GM12878 (cell line): ENCODE data around the gene SPATA2. TPM values are rescaled to one million over a fixed set of nuclear protein-coding genes. Genes with fewer than 3 reads are reported as not detected.
A peak's percentile ranks its signal among the peaks of the same experiment; 100 is the strongest.

Source experiments
- ATAC-seq: fragments of 200-7000 bp; cut with Tn5 transposase; 3 replicates; pipeline ENCODE4 v1.9.1; 2020; ENCODE audit warnings: mild to moderate bottlenecking, moderate library complexity
- BruUV-seq: library from RNA; stranded (reverse); fragments of 400-500 nt; replicated peaks from 2 replicates; lab custom pipeline; 2021; lab: Mats Ljungman, UMichigan
- CTCF ChIA-PET: fragments of 300-600 bp; sonication (Branson Sonifier 250); formaldehyde crosslinking; extraction: SDS; loops from one replicate; lab custom pipeline; 2021; ENCODE audit warnings: inconsistent platforms; lab: Yijun Ruan, JAX
- POLR2A ChIA-PET: fragments of 350-600 bp; formaldehyde crosslinking; extraction: SDS; loops from one replicate; lab custom pipeline; 2021; ENCODE audit warnings: inconsistent platforms; lab: Charles Lee
- RAD21 ChIA-PET: fragments of 300-600 bp; sonication (Branson Sonifier 250); formaldehyde crosslinking; loops from one replicate; lab custom pipeline; 2023; ENCODE audit warnings: antibody characterized with exemption; ENCODE audit not compliant: unreplicated experiment; lab: Charles Lee
- SMC1A ChIA-PET: fragments of 300-600 bp; sonication (Branson Sonifier 250); formaldehyde crosslinking; loops from one replicate; lab custom pipeline; 2023; ENCODE audit not compliant: unreplicated experiment, uncharacterized antibody; lab: Charles Lee
- DNase-seq: peaks from one replicate; pipeline ENCODE4 v3.0.0-alpha.2; 2011; ENCODE audit warnings: low read depth, low spot score
- FAIRE-seq: peaks from 3 replicates; lab custom pipeline; 2011; peaks lifted over from hg19 to GRCh38; lab: Jason Lieb, UNC
- H2AFZ ChIP-seq: 2 replicates; pipeline ENCODE4 v1.6.0; 2011; ENCODE audit warnings: low read depth, low read length, control low read depth; ENCODE audit not compliant: control insufficient read depth
- H3K27ac ChIP-seq: 2 replicates; pipeline ENCODE4 v1.5.1; 2011; ENCODE audit warnings: control low read depth; ENCODE audit not compliant: control insufficient read depth, insufficient read depth
- H3K27me3 ChIP-seq, 2 experiments: replicated peaks in 1 of 2; 2 replicates each; pipeline versions ENCODE4 v1.6.0 to v1.6.1; 2011; ENCODE audit warnings: low read length in 1 of 2; ENCODE audit not compliant: control insufficient read depth in 2 of 2, insufficient read depth in 2 of 2
- H3K36me3 ChIP-seq, 2 experiments: 2 replicates each; pipeline ENCODE4 v1.5.1; 2011; ENCODE audit warnings: low read length in 1 of 2; ENCODE audit not compliant: control insufficient read depth in 2 of 2, insufficient read depth in 2 of 2
- H3K4me1 ChIP-seq: 2 replicates; pipeline ENCODE4 v1.6.1; 2011; ENCODE audit warnings: mild to moderate bottlenecking, low read length, moderate library complexity, mixed read lengths; ENCODE audit not compliant: control insufficient read depth, insufficient read depth
- H3K4me2 ChIP-seq: 2 replicates; pipeline ENCODE4 v1.6.0; 2011; ENCODE audit warnings: control low read depth; ENCODE audit not compliant: control insufficient read depth, insufficient read depth
- H3K4me3 ChIP-seq: fragments of 200-600 bp; sonication (generic); 2 replicates; pipeline ENCODE4 v1.5.1; 2016
- H3K79me2 ChIP-seq: 2 replicates; pipeline ENCODE4 v1.6.0; 2011; ENCODE audit warnings: low read length; ENCODE audit not compliant: control insufficient read depth, insufficient read depth
- H3K9ac ChIP-seq: 2 replicates; pipeline ENCODE4 v1.8.0; 2011; ENCODE audit warnings: low read length, control low read depth, mixed read lengths; ENCODE audit not compliant: control insufficient read depth, insufficient read depth
- H3K9me3 ChIP-seq: replicated peaks from 3 replicates; pipeline ENCODE4 v1.5.1; 2011; ENCODE audit warnings: mild to moderate bottlenecking, low read length; ENCODE audit not compliant: control insufficient read depth, insufficient read depth
- H4K20me1 ChIP-seq: 2 replicates; pipeline ENCODE4 v1.6.0; 2011; ENCODE audit not compliant: control insufficient read depth, insufficient read depth
- BHLHE40 ChIP-seq, 2 experiments: fragments of 450-650 bp in 1 of 2; IDR thresholded peaks; 2 replicates each; pipeline ENCODE4 v1.6.1; 2011 to 2017; ENCODE audit warnings: low read depth in 2 of 2, borderline replicate concordance in 1 of 2, improper control_type of control experiment in 1 of 2, low read length in 1 of 2, mild to moderate bottlenecking in 1 of 2
- CBFB ChIP-seq: IDR thresholded peaks from 2 replicates; pipeline ENCODE4 v1.6.1; 2016; ENCODE audit warnings: antibody characterized with exemption, low read depth
- EP300 ChIP-seq, 2 experiments: fragments of 150-350 bp in 1 of 2; IDR thresholded peaks; 2 replicates each; pipeline ENCODE4 v1.6.1; 2011 to 2012; ENCODE audit warnings: low read depth in 2 of 2, low read length in 2 of 2, borderline replicate concordance in 1 of 2, improper control_type of control experiment in 1 of 2, inconsistent platforms in 1 of 2; ENCODE audit not compliant: control insufficient read depth in 1 of 2
- ESRRA ChIP-seq: IDR thresholded peaks from 2 replicates; pipeline ENCODE4 v1.6.1; 2012; ENCODE audit warnings: mild to moderate bottlenecking, low read length, improper control_type of control experiment
- SIX5 ChIP-seq: IDR thresholded peaks from 2 replicates; pipeline ENCODE4 v1.6.1; 2011; ENCODE audit warnings: mild to moderate bottlenecking, low read depth, low read length, moderate library complexity; ENCODE audit not compliant: severe bottlenecking
- SMAD5 ChIP-seq: IDR thresholded peaks from 2 replicates; pipeline ENCODE4 v1.6.1; 2016; ENCODE audit warnings: antibody characterized with exemption, low read depth
- SRF ChIP-seq, 2 experiments: IDR thresholded peaks; 2 replicates each; pipeline ENCODE4 v1.6.1; 2011; ENCODE audit warnings: low read depth in 2 of 2, low read length in 2 of 2, mild to moderate bottlenecking in 1 of 2, moderate library complexity in 1 of 2
- STAT3 ChIP-seq: IDR thresholded peaks from 2 replicates; pipeline ENCODE4 v1.6.1; 2011; ENCODE audit warnings: low read depth, low read length, improper control_type of control experiment
- ZNF24 ChIP-seq: fragments of 450-650 bp; IDR thresholded peaks from 2 replicates; pipeline ENCODE4 v1.6.1; 2017; ENCODE audit warnings: antibody characterized with exemption, mild to moderate bottlenecking
- WGBS: methylation state at CpG from one replicate; pipeline ENCODE4 v1.1.6; 2016; ENCODE audit warnings: low lambda C conversion rate; ENCODE audit not compliant: insufficient replicate concordance, insufficient coverage; ENCODE audit errors: missing lambda C conversion rate; 5-methylcytosine and 5-hydroxymethylcytosine counted together
- in situ Hi-C: fragments of 300-500 bp; cut with MboI; formaldehyde crosslinking; loops from 9 replicates; pipeline ENCODE4 v1.14.3; 2018; ENCODE audit warnings: mixed read lengths
- intact Hi-C: fragments of 100-400 bp; cut with micrococcal nuclease; formaldehyde crosslinking; loops from one replicate; pipeline ENCODE4 v1.14.2; 2022; ENCODE audit not compliant: unreplicated experiment
- polyA plus RNA-seq, 11 experiments: library from polyadenylated mRNA; depleted of rRNA in 4 of 11; unstranded in 6 of 11; stranded (reverse) in 5 of 11; fragments of >200 nt; fragmentation: Nextera tagmentation in 4 of 11; fragmentation: Illumina TruSeq in 1 of 11; extraction: Ambion mirVana in 4 of 11; extraction: Trizol in 1 of 11; gene quantifications; 1 replicate in 1 of 11; 2 replicates in 10 of 11; pipeline versions ENCODE4 v1.2.1 to v1.2.3, GENCODE V29; 2011 to 2016; ENCODE audit warnings: inconsistent platforms in 2 of 11, missing spikeins in 2 of 11, low read depth in 1 of 11
- total RNA-seq, 4 experiments: library from RNA; depleted of rRNA in 3 of 4; stranded (reverse); fragments of >200 nt in 3 of 4; fragmentation: Illumina TruSeq in 1 of 4; extraction: Trizol in 1 of 4; gene quantifications; 2 replicates each; pipeline versions ENCODE4 v1.2.1 to v1.2.3, GENCODE V29; 2013 to 2021
- TF ChIP-seq, protein P1 (sequence below): IDR thresholded peaks from 2 replicates; pipeline ENCODE4 v1.6.1; 2012; ENCODE audit warnings: mild to moderate bottlenecking, low read depth, low read length
- TF ChIP-seq, protein P2 (sequence below): fragments of 450-650 bp; formaldehyde crosslinking; IDR thresholded peaks from 2 replicates; pipeline ENCODE4 v1.4.0; 2020; ENCODE audit warnings: mild to moderate bottlenecking, moderate library complexity

Gene SPATA2
- total and polyA plus RNA-seq, 10 of the 15 experiments (the other 5 are each of a cell fraction or from before 2014, with no cell fraction given) = 0.93 to 11.7 (median 5.6) TPM

DNA sequence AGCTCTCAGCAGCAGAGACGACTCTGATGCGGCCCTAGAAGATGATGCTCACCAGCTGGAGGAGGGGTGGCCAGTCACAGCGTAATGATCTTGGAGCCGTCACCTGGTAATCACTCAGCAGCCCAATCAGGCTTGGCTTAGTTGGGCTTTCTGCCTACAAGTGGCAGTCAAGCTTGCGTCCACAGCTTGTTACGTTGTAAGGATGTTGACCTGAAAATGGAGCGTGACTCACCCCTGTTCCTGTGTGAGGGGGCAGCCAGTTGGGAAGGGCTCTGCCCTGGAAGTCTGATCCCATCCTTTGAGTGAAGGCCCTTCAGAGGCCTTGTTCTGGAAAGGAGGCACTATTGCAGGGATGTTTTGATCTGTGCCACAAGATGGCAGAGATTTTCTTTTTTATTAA, 49.8 kb downstream of the SPATA2 start:
- Histone ChIP-seq H3K79me2 (no peaks in the 10 kb centered on the region), H3K27ac (peak overlapping the region; percentile 84), H3K36me3 (peaks cover 4 to 6% of the 10 kb centered on the region in 2 experiments; a peak in 3 of 4 replicates), H3K9me3 (no peaks in the 10 kb centered on the region), H4K20me1 (no peaks in the 10 kb centered on the region), H3K9ac (no peak overlapping the region; the same call in 1 of the 2 replicates), H3K4me1 (peaks cover 19% of the 10 kb centered on the region), H3K4me3 (no peak overlapping the region), H3K27me3 (no peaks in the 10 kb centered on the region), H3K4me2 (peak overlapping the region; percentile 18; the same call in 1 of the 2 replicates), H2AFZ (no peak overlapping the region)
- no TSS peak for BruUV-seq
- WGBS = 49% methylated on average over 7 of the region's 7 CpGs
- no peak for TF ChIP-seq ESRRA
- no peak for TF ChIP-seq SMAD5
- no peak for TF ChIP-seq SRF (IDR thresholded peaks at IDR 0.05; ENCODE audit: low read depth in 2 of 2, low read length in 2 of 2)
- no peak for TF ChIP-seq CBFB
- TF ChIP-seq ZNF24 = no peak
- TF ChIP-seq EP300 (IDR thresholded peaks at IDR 0.05; ENCODE audit: borderline replicate concordance in 1 of 2, control insufficient read depth in 1 of 2, low read depth in 2 of 2, low read length in 2 of 2) = no peak
- no peak for TF ChIP-seq STAT3
- TF ChIP-seq, protein P1, sequence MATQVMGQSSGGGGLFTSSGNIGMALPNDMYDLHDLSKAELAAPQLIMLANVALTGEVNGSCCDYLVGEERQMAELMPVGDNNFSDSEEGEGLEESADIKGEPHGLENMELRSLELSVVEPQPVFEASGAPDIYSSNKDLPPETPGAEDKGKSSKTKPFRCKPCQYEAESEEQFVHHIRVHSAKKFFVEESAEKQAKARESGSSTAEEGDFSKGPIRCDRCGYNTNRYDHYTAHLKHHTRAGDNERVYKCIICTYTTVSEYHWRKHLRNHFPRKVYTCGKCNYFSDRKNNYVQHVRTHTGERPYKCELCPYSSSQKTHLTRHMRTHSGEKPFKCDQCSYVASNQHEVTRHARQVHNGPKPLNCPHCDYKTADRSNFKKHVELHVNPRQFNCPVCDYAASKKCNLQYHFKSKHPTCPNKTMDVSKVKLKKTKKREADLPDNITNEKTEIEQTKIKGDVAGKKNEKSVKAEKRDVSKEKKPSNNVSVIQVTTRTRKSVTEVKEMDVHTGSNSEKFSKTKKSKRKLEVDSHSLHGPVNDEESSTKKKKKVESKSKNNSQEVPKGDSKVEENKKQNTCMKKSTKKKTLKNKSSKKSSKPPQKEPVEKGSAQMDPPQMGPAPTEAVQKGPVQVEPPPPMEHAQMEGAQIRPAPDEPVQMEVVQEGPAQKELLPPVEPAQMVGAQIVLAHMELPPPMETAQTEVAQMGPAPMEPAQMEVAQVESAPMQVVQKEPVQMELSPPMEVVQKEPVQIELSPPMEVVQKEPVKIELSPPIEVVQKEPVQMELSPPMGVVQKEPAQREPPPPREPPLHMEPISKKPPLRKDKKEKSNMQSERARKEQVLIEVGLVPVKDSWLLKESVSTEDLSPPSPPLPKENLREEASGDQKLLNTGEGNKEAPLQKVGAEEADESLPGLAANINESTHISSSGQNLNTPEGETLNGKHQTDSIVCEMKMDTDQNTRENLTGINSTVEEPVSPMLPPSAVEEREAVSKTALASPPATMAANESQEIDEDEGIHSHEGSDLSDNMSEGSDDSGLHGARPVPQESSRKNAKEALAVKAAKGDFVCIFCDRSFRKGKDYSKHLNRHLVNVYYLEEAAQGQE = no peak
- no peak for TF ChIP-seq SIX5
- TF ChIP-seq BHLHE40 (IDR thresholded peaks at IDR 0.05; ENCODE audit: borderline replicate concordance in 1 of 2, low read depth in 2 of 2, low read length in 1 of 2) = no peak
- TF ChIP-seq, protein P2, sequence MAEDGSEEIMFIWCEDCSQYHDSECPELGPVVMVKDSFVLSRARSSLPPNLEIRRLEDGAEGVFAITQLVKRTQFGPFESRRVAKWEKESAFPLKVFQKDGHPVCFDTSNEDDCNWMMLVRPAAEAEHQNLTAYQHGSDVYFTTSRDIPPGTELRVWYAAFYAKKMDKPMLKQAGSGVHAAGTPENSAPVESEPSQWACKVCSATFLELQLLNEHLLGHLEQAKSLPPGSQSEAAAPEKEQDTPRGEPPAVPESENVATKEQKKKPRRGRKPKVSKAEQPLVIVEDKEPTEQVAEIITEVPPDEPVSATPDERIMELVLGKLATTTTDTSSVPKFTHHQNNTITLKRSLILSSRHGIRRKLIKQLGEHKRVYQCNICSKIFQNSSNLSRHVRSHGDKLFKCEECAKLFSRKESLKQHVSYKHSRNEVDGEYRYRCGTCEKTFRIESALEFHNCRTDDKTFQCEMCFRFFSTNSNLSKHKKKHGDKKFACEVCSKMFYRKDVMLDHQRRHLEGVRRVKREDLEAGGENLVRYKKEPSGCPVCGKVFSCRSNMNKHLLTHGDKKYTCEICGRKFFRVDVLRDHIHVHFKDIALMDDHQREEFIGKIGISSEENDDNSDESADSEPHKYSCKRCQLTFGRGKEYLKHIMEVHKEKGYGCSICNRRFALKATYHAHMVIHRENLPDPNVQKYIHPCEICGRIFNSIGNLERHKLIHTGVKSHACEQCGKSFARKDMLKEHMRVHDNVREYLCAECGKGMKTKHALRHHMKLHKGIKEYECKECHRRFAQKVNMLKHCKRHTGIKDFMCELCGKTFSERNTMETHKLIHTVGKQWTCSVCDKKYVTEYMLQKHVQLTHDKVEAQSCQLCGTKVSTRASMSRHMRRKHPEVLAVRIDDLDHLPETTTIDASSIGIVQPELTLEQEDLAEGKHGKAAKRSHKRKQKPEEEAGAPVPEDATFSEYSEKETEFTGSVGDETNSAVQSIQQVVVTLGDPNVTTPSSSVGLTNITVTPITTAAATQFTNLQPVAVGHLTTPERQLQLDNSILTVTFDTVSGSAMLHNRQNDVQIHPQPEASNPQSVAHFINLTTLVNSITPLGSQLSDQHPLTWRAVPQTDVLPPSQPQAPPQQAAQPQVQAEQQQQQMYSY (CRISPR knock-in tag) = no peak
- intact Hi-C loops (no loop called here), in situ Hi-C loops (loop anchor here (25.0 kb wide), 1 partner anchor 528 kb away; no protein-coding TSS in a partner anchor)
- CTCF ChIA-PET = no interaction called here
- no peak for ATAC-seq
- no peak for DNase-seq
- SMC1A ChIA-PET = no interaction called here
- POLR2A ChIA-PET = interaction anchor here (0.5 kb wide), 1 partner anchor 13 kb away, joined by 3 read pairs; no protein-coding TSS in a partner anchor
- no peak for FAIRE-seq
- RAD21 ChIA-PET = no interaction called here
